HEK293 (cell line): ENCODE results near the gene ACADSB.

Experiments
- ATF2 ChIP-seq: fragments of 450-650 bp; formaldehyde crosslinking; IDR thresholded peaks from 2 replicates; pipeline ENCODE4 v1.5.1; 2016; ENCODE audit warnings: missing biosample characterization, missing genetic modification characterization, low read depth
- TCF7L2 ChIP-seq: IDR thresholded peaks from 2 replicates; pipeline ENCODE4 v1.6.1; 2011; ENCODE audit warnings: low read depth, mild to moderate bottlenecking, inconsistent platforms, low read length, moderate library complexity, borderline replicate concordance
- ZBTB21 ChIP-seq: fragments of 450-650 bp; formaldehyde crosslinking; IDR thresholded peaks from 2 replicates; pipeline ENCODE4 v1.5.1; 2017; ENCODE audit warnings: missing biosample characterization, missing genetic modification characterization
- ZBTB49 ChIP-seq: fragments of 450-650 bp; formaldehyde crosslinking; IDR thresholded peaks from 2 replicates; pipeline ENCODE4 v1.5.1; 2016; ENCODE audit warnings: missing biosample characterization, missing genetic modification characterization, low read depth
- ZNF121 ChIP-seq: fragments of 450-650 bp; formaldehyde crosslinking; IDR thresholded peaks from 2 replicates; pipeline ENCODE4 v1.5.1; 2016; ENCODE audit warnings: missing biosample characterization, missing genetic modification characterization
- ZNF155 ChIP-seq: fragments of 450-650 bp; formaldehyde crosslinking; IDR thresholded peaks from 2 replicates; pipeline ENCODE4 v1.5.1; 2016; ENCODE audit warnings: missing biosample characterization, missing genetic modification characterization
- ZNF18 ChIP-seq: fragments of 450-650 bp; formaldehyde crosslinking; IDR thresholded peaks from 2 replicates; pipeline ENCODE4 v1.5.1; 2016; ENCODE audit warnings: missing biosample characterization, missing genetic modification characterization
- ZNF529 ChIP-seq: fragments of 450-650 bp; formaldehyde crosslinking; IDR thresholded peaks from 2 replicates; pipeline ENCODE4 v1.5.1; 2017; ENCODE audit warnings: missing genetic modification characterization, missing biosample characterization; ENCODE audit not compliant: insufficient replicate concordance
- ZNF544 ChIP-seq: fragments of 450-650 bp; formaldehyde crosslinking; IDR thresholded peaks from 2 replicates; pipeline ENCODE4 v1.5.0; 2017; ENCODE audit warnings: missing biosample characterization, missing genetic modification characterization
- ZNF600 ChIP-seq: fragments of 450-650 bp; formaldehyde crosslinking; IDR thresholded peaks from 2 replicates; pipeline ENCODE4 v1.5.1; 2016; ENCODE audit warnings: missing biosample characterization, missing genetic modification characterization
- ZNF768 ChIP-seq: fragments of 450-650 bp; formaldehyde crosslinking; IDR thresholded peaks from 2 replicates; pipeline ENCODE4 v1.5.1; 2018; ENCODE audit warnings: missing biosample characterization, mild to moderate bottlenecking, missing genetic modification characterization
- TF ChIP-seq, protein P1 (sequence below): fragments of 450-650 bp; formaldehyde crosslinking; IDR thresholded peaks from 2 replicates; pipeline ENCODE4 v1.5.1; 2016; ENCODE audit warnings: missing biosample characterization, missing genetic modification characterization
- TF ChIP-seq, protein P2 (sequence below): fragments of 450-650 bp; formaldehyde crosslinking; IDR thresholded peaks from 2 replicates; pipeline ENCODE4 v1.5.1; 2016; ENCODE audit warnings: missing biosample characterization, missing genetic modification characterization
- TF ChIP-seq, protein P3 (sequence below): fragments of 450-650 bp; formaldehyde crosslinking; conservative IDR thresholded peaks from 2 replicates; pipeline ENCODE4 v1.5.1; 2016; ENCODE audit warnings: low read depth, missing biosample characterization, missing genetic modification characterization

- TF ChIP-seq TCF7L2 (no peak), ATF2 (tag by site-specific recombination) (no peak), ZNF529 (tag by site-specific recombination) (no peak), ZBTB21 (tag by site-specific recombination) (no peak), ZNF155 (tag by site-specific recombination) (no peak), ZNF768 (tag by site-specific recombination) (no peak), ZNF600 (tag by site-specific recombination) (no peak), ZNF18 (tag by site-specific recombination) (no peak), ZNF121 (tag by site-specific recombination) (no peak), ZNF544 (tag by site-specific recombination) (no peak), ZBTB49 (tag by site-specific recombination) (no peak)
- TF ChIP-seq, protein P1, sequence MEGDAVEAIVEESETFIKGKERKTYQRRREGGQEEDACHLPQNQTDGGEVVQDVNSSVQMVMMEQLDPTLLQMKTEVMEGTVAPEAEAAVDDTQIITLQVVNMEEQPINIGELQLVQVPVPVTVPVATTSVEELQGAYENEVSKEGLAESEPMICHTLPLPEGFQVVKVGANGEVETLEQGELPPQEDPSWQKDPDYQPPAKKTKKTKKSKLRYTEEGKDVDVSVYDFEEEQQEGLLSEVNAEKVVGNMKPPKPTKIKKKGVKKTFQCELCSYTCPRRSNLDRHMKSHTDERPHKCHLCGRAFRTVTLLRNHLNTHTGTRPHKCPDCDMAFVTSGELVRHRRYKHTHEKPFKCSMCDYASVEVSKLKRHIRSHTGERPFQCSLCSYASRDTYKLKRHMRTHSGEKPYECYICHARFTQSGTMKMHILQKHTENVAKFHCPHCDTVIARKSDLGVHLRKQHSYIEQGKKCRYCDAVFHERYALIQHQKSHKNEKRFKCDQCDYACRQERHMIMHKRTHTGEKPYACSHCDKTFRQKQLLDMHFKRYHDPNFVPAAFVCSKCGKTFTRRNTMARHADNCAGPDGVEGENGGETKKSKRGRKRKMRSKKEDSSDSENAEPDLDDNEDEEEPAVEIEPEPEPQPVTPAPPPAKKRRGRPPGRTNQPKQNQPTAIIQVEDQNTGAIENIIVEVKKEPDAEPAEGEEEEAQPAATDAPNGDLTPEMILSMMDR: no peak
- TF ChIP-seq, protein P2, sequence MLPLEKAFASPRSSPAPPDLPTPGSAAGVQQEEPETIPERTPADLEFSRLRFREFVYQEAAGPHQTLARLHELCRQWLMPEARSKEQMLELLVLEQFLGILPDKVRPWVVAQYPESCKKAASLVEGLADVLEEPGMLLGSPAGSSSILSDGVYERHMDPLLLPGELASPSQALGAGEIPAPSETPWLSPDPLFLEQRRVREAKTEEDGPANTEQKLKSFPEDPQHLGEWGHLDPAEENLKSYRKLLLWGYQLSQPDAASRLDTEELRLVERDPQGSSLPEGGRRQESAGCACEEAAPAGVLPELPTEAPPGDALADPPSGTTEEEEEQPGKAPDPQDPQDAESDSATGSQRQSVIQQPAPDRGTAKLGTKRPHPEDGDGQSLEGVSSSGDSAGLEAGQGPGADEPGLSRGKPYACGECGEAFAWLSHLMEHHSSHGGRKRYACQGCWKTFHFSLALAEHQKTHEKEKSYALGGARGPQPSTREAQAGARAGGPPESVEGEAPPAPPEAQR (tag by site-specific recombination): no peak
- TF ChIP-seq, protein P3, sequence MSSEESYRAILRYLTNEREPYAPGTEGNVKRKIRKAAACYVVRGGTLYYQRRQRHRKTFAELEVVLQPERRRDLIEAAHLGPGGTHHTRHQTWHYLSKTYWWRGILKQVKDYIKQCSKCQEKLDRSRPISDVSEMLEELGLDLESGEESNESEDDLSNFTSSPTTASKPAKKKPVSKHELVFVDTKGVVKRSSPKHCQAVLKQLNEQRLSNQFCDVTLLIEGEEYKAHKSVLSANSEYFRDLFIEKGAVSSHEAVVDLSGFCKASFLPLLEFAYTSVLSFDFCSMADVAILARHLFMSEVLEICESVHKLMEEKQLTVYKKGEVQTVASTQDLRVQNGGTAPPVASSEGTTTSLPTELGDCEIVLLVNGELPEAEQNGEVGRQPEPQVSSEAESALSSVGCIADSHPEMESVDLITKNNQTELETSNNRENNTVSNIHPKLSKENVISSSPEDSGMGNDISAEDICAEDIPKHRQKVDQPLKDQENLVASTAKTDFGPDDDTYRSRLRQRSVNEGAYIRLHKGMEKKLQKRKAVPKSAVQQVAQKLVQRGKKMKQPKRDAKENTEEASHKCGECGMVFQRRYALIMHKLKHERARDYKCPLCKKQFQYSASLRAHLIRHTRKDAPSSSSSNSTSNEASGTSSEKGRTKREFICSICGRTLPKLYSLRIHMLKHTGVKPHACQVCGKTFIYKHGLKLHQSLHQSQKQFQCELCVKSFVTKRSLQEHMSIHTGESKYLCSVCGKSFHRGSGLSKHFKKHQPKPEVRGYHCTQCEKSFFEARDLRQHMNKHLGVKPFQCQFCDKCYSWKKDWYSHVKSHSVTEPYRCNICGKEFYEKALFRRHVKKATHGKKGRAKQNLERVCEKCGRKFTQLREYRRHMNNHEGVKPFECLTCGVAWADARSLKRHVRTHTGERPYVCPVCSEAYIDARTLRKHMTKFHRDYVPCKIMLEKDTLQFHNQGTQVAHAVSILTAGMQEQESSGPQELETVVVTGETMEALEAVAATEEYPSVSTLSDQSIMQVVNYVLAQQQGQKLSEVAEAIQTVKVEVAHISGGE: no peak
Measured at GRCh38 chr10:123014772-123015171, 6.0 kb downstream of the ACADSB start.
